GM18951 (cell line): ENCODE measurements around the gene KLHL25.

Experiments used
- POLR2A ChIP-seq: IDR thresholded peaks from 4 replicates; pipeline ENCODE4 v1.6.1; 2011; ENCODE audit warnings: mild to moderate bottlenecking; ENCODE audit not compliant: insufficient read length, insufficient read depth; ENCODE audit errors: extremely low read depth
- in situ Hi-C: fragments of 300-500 bp; cut with MboI; formaldehyde crosslinking; loops from one replicate; pipeline ENCODE4 v1.12.0; 2022; ENCODE audit warnings: low sequenced_read_pairs, mixed read lengths, inconsistent platforms; ENCODE audit not compliant: unreplicated experiment

KLHL25 gene

GRCh38 chr15:85778107-85778776, 16.5 kb downstream of the KLHL25 start:
- no peak for TF ChIP-seq POLR2A
- in situ Hi-C loops = no loop called here

- no peak for TF ChIP-seq POLR2A
- in situ Hi-C loops = no loop called here
These were observed 17.2 kb downstream of the KLHL25 start for GRCh38 chr15:85777250-85778106.

DNA sequence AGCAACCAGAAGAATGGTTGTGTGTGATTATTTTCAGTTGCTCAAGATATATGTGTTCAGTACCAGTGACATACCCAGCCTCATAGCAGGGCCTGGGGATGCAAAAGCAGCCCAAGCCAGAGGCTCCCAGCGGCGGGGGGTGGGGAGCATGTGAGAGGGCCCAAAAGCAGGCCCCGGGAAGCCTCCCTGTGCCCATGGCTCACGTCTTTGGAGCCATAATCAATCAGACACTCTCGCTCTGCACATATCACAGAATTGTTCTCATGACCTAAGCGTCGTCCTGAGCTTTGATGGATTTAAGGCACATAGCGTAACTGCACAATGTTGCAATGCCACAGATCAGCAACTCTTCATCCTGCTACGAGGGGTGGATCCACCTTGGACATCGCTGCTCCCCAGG, 20.8 kb downstream of the KLHL25 start:
- TF ChIP-seq POLR2A = no peak

DNA sequence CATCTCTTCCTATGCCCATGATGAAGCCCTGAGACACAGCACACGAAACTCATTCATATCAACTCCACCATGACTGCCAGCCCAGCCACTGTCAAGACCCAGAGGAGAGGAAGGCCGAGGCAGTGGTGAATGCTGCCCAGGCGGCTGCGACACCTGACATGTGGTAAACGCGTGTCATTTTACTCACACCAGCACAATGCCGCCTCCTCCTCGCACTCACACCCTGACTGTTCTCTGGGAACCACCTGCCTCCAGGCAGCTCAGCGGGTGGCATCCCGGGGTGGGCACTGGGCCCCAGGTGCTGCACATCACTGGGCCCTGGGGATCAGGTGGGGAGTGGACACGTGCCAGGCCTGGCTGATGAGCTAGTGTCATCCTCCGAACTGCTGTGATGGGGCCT, 21.5 kb downstream of the KLHL25 start:
- no peak for TF ChIP-seq POLR2A
- in situ Hi-C loops = no loop called here

More for the DNA sequence above, 20.8 kb downstream of the KLHL25 start:
- in situ Hi-C loops = no loop called here

DNA sequence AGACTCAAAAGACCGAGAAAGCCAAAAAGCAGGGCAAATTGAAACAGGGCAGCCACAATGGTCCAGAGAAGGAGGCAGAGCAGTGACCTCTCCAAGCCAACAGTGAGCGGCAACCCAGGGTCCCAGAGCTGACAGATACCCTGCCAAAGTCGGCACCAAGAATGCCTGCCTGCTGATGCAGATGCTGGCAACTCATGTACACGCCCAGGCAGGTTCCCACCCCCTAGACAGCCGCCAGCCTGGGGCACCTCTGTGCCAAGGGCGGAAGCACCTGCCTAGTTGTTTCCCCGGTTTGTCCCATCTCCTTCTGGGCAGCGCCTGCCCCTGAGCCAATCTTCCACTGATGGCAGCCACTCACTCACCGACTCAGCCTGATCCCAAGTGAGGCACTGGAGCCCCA, 22.1 kb downstream of the KLHL25 start:
- in situ Hi-C loops = no loop called here
- no peak for TF ChIP-seq POLR2A

- in situ Hi-C loops = no loop called here
- TF ChIP-seq POLR2A = no peak
These were observed 22.8 kb downstream of the KLHL25 start for GRCh38 chr15:85771781-85772445.

- TF ChIP-seq POLR2A = no peak
- in situ Hi-C loops = no loop called here
These were observed 23.5 kb downstream of the KLHL25 start for GRCh38 chr15:85771271-85771670.

DNA sequence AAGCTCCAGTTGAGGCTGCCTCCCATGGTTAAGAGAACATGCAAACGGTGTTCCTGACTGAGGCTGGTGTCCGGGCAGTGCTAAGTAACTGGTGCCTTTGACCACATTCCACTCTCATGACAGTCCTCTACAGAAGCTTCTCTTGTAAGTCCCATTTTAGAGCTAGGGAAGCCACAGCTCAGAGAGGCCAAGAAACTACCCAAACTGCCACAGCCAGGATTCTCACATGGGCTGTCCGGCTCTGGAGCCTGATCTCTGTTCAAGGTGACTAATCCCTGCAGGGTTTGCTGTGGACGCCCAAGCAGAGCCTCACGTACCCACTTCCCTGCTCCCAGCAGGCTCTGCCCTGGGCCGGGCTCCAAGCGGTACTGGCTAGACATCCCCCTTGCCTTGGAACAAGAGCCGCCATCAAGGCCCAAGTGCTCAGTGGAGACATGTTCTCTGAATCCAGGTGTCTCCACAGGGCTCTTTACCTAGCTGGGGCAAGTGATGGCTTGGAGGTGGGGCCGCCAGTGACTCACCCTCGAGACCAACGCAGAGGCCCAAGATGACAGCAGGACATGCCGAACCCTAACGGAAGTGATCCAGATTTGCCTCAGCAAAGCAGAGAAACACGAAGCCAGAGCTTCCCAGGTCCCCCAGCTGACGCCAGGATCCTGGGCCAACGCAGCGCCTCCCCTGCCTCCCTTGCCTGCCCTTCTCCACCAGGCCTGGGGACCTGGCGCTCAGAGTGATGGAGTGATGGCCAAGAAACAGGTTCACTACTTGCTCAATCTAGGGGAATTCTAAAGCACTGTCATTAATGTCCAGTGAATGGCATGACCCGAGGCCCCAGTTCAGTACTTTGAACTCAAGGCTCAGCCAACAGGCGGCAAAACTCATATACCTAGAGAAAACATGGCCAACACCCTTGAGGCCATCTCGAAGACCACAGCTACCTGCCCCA, 24.4 kb downstream of the KLHL25 start:
- no peak for TF ChIP-seq POLR2A
- in situ Hi-C loops = no loop called here

- no peak for TF ChIP-seq POLR2A
- in situ Hi-C loops = no loop called here
These were observed 25.4 kb downstream of the KLHL25 start for GRCh38 chr15:85769182-85769900.

GRCh38 chr15:85768595-85769168, 26.0 kb downstream of the KLHL25 start:
- in situ Hi-C loops = no loop called here
- TF ChIP-seq POLR2A = no peak

- in situ Hi-C loops = no loop called here
- no peak for TF ChIP-seq POLR2A
These were observed 26.8 kb downstream of the KLHL25 start for GRCh38 chr15:85767785-85768529.
